GM19240 (cell line): ENCODE data around the gene HHAT.
A peak's percentile ranks its signal among the peaks of the same experiment; 100 is the strongest.

Experiments used
- DNase-seq: peaks from one replicate; pipeline ENCODE4 v3.0.0; 2011; ENCODE audit warnings: low spot score; ENCODE audit not compliant: insufficient read length

Gene HHAT

DNA sequence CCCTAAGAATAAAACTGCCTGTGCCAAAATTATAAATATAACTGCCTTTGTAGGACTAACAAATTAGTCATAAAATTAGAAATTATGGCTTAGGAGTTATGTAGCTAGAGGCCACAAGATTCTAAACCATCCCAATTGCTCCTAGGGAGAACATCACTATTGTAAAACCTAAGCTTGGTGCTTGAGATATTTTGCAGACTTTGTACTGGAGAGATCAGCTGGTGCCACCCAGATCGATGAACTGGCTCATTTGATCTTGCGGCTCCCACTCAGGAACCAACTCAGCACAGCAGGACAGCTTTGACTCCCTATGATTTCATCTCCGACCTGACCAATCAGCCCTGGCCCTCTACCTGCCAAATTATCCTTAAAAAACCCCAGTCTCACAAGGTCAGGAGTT, 30.6 kb downstream of the HHAT start:
- DNase-seq, result no peak

DNA sequence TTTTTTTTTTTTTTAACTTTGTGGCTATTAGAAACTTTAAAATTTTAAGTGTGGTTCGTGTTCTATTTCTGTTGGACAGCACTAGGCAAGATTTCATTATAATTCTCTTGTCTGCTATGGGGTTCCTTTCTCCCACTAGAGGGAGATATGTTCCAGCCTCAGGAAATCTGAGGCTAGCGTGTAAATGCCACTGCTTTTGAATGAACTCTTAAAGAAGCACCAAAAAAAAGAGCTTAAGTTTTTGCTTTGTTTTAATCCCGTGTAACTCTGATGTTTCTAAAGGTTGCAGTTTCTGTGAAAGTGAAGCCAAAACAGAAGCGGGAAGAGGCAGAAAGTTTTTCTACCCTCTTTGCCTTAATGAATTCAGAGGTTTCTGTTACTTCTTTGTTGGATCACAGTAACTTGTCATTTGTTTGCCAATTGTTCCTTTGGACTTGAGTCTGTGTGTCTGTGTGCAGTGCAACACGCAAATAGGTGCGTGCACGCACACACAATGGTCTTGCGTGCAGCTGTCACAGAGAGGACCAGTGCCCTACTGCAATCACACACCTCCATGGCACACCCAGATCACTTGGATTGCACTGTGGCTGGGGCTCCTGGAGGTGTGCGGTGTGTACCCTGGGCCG, 32.3 kb downstream of the HHAT start:
- DNase-seq, result no peak

DNA sequence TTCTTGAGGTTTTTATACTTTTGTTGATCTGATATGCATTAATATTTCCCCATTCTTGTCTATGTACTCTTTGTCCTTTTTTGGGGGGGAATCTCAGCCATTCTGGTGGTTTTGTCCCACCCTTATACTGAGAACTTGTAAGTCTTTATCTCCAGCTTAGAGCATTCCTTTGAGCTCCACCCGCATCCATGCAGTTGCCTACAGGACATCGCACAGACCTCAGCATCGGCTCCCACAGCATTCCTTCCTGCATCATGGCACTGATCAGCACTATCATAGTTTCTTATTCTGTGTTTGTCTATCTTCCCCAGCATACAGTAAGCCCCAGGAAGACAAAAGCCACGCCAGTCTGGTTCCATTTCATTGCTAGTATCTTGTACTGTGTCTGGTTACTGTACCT, 33.0 kb downstream of the HHAT start:
- no peak for DNase-seq

DNA sequence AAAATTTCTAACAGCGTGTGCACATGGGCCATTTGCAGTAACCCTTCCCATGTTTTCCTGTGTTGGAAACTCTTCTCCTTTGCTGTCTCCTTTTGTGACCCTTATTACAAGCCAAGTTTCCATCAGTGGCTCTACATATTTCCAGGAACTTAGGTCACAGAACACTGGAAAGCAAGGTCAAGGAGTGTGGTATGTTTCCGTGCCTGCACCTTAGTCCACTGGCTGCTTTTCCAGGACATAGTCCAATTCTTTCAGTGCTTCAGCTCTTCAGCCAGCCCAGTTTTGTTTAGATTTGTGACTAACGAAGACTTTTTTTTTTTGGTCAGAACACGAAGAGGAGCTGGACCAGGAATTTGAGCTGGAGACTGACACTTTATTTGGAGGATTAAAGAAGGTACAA, 33.8 kb downstream of the HHAT start:
- DNase-seq, result no peak

DNA sequence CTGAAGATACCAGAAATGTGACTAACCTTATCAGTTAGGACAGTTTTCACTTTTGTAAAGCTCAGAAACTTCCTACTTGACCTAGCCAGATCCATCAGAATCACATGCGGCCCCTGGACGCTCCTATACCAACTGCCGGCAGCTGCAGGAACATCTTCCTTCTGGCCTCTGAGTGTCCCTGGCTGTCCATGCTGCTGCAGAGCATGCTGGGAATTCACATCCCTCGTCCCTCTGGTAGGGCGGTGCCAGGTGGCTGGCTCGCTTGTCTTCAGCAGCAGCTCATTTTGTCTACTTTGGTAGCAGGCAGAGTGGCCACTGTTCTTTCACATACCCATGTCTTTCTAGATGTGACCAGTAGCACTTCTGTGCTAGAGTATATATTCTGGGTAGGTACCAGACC, 34.4 kb downstream of the HHAT start:
- no peak for DNase-seq

DNA sequence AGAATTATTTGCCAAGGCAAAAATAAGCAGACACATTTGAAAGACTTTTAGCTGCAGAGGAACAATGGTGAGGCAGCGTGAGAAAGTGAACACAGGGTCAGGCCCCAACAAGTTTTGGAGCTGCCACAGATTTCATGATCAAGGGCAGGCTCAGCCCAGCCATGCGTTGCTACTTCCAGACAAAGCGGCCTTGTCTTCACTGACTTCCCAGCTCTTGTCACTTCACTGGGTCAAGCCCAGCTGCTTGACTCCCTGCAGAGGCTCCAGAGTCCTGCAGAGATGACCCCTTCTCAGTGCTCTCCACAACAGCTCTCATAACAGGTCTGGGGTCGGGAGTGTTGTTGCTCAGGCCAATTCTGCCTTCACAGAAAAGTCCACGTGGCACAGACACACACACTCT, 35.8 kb downstream of the HHAT start:
- DNase-seq, result no peak

DNA sequence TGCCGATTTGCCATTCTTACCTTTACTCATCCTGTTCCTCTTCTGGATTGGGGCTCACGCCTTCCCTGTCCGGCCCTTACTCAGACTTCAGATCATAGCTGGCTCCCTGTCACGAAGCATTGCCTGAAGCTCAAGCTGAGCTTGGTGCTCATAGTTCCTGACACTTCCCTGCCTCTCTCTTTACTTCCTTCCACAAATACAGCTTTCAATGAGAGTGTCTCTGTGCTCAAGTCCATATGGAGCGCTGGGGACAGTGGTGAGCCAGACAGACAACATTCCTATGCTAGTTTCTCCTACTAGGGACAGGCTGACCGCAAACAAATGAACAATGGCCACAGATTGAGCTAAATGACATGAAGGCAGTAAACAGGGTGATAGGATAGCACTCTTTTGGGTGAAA, 38.1 kb downstream of the HHAT start:
- DNase-seq, result no peak

DNA sequence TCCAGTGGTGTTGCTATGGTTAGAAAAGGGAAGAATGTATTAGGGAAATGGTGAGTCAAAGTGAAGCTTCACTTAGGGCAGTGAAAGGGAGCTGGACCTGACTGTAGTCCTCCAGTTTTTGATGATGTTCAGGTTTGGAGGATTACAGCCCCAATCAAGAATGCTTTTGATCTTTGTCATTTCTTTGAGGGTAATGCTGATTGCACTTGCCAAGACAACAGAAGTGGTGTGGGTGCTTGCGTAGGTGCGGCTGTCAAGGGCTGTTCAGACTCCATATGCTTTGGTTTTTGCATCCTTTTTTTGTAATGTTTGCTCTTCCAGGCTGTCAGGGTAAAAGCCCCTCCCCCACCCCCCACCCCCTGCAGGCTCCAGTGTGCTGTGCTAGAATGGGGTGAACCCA, 38.9 kb downstream of the HHAT start:
- DNase-seq, result no peak

DNA sequence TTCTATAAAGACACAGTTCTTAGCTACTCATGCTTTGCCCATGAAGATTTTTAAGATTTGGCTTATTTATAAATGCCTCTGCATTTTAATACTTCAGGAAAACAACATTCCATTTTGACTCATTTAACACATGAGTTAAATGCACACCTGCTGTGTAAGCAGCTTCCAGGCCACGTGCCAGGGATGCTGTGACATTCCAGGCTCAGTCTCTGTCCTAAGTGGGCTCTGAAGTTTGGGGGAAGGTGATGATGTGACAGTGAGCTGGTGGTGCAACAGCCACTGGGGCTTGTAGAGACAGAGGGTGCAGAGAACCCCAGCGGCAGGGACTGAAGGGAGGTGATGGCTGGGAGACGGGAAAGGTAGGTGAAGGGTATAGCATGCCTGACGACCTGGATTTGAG, 40.7 kb downstream of the HHAT start:
- DNase-seq, result no peak

DNA sequence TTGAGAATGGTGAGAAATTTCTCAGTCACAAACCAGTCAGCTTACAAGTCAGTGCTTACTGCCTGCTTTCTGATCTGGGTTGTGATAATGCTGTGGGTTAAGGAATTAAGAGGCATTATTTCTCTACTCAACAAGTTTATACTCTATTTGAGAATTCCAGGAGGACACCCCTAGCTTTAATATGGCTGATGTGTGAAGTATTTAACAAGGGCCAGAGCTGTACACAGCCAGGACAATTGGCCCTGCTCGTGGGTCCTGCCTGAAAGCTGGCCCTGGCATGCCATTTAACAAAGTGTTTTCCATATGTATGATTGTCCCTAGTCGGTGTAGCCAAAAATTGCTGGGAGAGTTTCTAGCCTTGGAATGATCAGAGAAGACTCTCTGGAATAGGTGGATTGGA, 43.2 kb downstream of the HHAT start:
- no peak for DNase-seq

DNA sequence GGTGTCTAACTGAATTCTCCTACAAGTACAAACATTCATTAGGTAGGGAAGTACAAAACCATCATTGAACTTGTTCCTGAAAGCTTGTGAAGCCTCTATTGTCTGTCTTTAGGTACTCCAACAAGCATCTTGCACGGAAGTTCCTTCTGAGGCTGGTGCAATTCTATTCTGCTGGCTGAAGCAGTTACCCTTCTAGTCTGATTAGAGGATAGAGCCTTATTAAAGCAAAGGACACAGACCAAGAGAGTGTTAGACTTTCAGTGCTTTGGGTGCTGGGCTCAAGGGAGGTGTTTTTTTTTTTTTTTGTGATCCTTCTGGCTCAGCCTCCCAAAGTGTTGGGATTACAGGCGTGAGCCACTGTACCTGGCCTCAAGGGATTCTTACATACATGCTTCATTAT, 43.8 kb downstream of the HHAT start:
- no peak for DNase-seq

DNA sequence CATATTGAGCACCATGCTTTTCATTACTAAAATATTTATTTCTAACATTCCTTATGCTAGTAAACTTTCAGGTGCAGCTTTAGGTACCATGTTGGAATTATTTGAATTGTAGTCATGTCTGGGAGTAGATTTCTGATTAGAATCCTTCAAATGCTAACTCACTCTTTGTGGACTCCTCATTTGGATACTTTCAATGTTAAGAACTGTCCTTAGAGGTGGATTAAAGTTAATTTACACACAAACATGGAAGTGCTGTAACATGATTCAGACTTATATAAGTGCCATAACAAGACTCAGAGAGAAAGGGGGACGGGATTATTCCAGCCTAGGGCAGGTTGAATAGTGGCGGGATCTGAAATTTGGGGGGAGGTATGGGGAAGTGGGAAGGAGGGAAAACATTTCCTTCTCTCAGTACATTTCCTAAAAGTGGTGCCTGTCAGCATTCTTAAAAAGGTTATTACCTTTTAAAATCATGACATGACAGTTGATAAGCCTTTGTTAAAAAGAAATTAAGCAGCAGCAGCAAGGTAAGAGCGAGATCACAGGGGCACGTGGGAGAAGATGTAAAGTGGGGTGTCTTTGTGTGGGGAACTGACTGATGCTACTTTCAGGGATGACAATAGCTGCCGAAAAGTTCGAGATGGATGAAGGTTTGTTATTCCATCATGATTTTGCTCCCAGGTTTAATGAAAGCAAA, 44.4 kb downstream of the HHAT start:
- DNase-seq, result no peak

DNA sequence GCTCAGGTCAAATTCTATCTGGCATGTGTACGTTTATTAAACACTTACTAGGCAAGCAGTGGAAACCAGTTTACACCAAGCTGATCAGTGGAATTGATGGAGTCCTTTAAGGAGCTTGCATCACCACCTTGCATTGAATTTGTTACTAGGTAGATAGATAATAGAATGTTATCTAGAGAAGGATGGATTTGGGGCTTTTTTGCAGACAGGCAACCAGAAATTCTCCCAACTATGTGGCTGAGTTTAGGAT, 44.9 kb downstream of the HHAT start:
- DNase-seq, result no peak

DNA sequence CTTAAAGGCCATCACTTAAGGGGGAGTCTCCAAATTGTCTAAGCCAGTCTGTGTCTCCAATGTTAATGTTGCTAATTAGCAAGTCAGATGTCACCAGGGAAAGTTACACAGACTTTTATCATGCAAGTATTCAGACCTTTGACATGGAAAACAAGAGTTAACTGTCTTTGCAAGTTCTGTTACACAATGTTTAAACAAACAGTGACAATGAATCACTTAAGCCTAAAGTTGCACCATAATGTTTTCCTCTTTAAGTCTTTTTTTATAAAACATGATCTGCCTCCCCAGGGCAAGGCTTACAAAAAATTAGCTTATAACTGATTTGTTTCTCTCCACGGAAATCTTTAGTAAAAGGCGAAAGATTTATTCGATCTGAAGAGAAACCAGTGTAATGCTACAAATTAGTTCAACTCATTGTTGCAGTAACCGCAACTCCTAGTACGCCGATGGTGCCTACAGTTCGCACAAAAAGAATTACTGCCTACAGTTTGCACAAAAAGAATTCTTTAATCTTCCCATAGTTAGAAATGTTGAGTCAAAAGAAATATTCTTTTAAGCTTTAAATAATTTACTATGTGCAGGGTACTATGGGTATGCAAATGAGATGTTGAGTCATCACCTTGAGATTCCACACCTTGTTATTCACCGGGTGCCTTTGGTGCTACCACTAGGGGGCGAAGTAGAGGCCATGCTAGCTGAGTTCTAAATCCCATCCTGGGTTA, 45.3 kb downstream of the HHAT start:
- peak; percentile 43 for DNase-seq

DNA sequence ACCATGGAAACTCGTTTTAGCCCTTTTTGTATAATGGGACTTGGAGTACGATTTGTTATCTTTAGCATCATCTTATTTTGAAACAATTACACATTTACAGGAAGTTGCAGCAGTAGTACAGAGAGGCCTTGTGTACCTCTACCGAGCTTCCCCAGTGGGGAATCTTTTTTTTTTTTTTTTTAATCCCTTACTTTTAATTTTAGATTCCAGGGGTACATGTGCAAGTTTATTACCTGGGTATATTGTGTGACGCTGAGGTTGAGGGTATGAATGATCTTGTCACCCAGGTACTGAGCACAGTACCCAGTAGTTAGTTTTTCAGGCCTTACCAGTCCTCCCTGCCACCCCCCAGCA, 45.9 kb downstream of the HHAT start:
- DNase-seq, result no peak

DNA sequence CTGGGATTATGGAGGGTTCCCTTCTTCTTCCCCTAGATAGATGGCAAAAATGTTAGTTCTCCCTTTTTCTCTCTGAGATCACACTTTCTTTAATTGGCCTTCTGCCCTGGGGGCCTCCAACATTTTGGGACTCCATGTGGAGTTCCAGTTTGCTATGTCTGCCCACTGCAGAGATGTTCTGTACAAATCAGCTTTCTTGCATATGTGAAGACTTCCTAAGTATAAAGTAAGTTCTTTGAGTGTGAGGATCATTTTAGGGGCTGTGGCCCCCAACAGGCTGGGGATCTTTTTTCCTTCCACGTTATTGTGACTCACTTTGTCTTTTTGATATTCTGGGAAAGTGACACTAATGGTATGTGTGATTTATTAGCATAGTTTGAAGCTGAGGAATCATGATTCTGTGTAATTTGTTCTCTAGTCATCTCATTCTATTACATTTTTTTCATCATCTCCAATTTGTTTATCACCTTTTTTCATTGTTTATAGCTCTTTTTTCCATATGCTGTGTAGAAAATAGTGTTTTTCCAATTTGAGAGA, 48.2 kb downstream of the HHAT start:
- DNase-seq, result no peak

DNA sequence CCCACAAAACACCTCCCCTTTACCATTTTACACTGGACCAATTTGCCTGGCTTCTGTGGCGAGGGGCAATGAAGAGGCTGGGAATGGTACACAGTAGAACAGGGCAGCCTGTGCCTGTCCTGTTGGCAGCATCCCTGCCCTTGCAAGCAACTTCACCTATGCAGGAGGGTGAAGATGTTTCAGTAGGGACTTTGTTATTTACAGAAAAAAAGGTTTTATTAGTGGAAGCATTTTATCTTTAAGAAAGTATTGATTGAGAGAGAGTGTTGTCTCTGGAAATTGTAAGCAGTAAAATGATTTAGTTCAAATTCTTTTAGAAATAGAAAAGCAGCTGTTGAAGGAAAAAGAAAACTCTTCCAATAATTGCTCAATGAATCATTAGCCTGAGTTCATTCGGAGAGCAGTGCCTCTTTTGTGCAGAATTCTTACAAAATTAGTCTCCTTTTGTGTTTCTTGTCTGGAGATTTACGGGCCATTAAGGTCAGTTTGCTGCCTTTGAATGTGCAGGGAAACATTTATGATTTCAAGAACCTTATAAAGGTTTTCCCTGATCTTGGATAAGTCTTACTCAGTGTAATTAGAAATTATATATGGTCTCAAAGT, 49.1 kb downstream of the HHAT start:
- DNase-seq, result no peak

DNA sequence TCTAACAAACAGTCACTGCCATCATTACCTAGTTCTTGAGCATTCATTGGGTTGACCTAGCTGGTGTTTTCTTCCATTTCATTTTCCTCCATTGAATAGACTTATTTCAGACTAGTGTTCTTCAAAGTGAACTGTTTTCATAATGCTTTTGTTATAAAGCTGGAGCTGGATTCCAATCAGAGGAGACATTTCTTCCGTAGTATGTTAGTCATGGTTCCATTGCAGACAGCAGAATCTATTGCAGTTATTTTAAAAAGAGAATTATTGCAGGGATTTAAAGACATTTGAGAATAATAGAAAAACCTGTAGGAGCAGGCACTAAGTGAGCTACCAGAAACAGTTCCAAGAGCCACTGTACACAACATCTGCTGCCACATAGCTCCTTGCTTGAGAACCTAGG, 50.0 kb downstream of the HHAT start:
- no peak for DNase-seq

DNA sequence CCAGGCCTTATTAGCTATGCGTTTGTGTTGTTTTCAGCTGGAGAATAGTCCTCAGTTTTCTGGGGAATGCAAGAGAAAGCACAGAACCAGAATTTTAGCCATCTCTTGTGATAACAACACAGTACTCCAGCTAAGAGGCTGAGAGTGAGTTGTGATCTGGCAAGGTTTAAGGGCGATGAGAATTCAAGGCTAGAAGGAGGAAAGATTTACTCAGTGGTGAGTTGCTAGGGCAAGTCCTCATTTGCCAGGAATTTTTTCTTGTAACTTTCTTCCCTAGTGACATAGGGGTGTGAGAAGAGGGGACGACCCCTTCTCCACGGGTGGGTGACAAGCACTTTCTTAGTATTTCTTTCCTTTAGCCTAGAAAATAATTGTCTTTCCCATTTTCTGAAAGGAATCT, 53.2 kb downstream of the HHAT start:
- no peak for DNase-seq

DNA sequence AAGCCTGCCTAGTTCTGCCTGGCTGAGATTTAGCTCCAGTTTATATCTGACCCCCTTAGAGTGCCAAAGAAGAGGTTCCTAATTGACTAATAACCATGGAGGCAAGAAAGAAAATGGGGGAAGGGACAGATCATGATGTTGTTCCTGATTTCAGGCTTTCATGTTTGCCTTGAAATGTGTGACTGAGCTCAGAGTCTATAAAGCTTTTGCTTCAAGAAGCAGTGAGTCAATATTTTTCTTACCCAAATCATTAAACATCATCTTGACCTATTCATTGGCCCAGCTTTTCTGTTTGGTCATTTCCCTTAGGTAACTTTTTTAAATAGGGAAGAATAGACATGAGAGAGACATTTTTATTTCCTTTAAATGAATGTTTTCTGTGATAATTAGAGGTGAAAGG, 55.9 kb downstream of the HHAT start:
- no peak for DNase-seq

DNA sequence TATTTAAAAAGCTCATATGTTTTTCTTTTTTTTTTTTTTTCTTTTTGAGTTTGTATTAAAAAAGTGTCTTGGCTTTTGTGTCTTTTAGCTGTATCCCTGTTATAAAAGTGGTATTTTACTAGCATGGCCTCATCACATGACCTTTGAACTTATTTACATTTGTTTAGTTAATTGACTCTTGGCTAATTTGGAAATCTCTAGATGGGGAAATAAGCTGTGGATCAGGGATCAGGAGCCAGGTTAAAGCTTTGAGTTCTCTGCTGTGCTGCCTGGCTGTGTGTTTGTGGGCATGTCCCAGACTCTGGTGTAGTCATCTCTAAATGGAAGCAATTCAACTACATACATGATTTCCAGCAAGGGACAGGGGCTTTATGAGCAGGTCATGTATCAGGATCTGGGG, 56.5 kb downstream of the HHAT start:
- DNase-seq, result no peak

DNA sequence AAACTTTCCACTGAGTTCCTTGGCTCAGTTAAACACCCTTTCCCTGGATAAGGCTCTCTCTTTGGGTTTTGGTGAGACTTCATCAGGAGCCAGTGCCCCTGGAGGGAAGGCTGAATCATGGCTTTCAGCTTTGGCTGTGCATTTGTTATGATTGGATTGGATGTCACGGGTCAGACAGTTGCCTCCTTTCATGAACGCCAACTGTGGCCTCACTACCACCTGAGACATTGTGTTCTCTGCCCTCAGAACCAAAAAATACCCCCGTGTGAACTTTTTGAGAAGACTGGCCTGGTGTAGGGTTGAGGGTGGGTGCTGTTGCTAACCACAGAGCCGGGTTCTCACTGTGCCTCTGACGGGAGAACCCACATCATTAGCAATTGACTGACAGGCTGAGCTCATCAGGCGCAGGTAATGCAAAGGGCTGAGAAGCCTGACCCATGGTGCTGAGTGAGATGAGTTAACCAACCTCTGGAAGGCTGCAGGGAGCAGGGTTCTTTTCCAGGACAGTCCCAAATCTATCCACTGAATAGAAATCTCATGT, 65.6 kb downstream of the HHAT start:
- no peak for DNase-seq
